Stimulated activated naive CD8-positive, alpha-beta T cell treated with anti-CD3 and anti-CD28 coated beads, Interleukin-15, amount 100 ng/mL, for 72 hours (primary cell): ENCODE data around the gene GHRL.
A peak's percentile ranks its signal among the peaks of the same experiment; 100 is the strongest.

Experiments used
- ATAC-seq: fragments of 150-1000 bp; cut with Tn5 transposase; 2 replicates; pipeline ENCODE4 v1.10.0; 2021; ENCODE audit warnings: mild to moderate bottlenecking, moderate library complexity
- DNase-seq, 2 donors: peaks; one replicate each; pipeline ENCODE4 v3.0.0; 2021 to 2022
- H3K27ac Mint-ChIP-seq, 2 donors: one replicate each; pipeline ENCODE4 v1.8.0; 2022; ENCODE audit warnings: mild to moderate bottlenecking in 2 of 2, mixed read lengths in 2 of 2, moderate library complexity in 2 of 2
- H3K27me3 Mint-ChIP-seq: one replicate; pipeline ENCODE4 v1.8.0; 2022; ENCODE audit warnings: mixed read lengths
- H3K4me1 Mint-ChIP-seq: one replicate; pipeline ENCODE4 v1.8.0; 2022; ENCODE audit warnings: mild to moderate bottlenecking, mixed read lengths
- H3K4me3 Mint-ChIP-seq, 2 donors: one replicate each; pipeline ENCODE4 v1.8.0; 2022; ENCODE audit warnings: mild to moderate bottlenecking in 2 of 2, mixed read lengths in 2 of 2, moderate library complexity in 1 of 2
- H3K9me3 Mint-ChIP-seq, 2 donors: one replicate each; pipeline ENCODE4 v1.8.0; 2022; ENCODE audit warnings: mixed read lengths in 2 of 2

GHRL gene

DNA sequence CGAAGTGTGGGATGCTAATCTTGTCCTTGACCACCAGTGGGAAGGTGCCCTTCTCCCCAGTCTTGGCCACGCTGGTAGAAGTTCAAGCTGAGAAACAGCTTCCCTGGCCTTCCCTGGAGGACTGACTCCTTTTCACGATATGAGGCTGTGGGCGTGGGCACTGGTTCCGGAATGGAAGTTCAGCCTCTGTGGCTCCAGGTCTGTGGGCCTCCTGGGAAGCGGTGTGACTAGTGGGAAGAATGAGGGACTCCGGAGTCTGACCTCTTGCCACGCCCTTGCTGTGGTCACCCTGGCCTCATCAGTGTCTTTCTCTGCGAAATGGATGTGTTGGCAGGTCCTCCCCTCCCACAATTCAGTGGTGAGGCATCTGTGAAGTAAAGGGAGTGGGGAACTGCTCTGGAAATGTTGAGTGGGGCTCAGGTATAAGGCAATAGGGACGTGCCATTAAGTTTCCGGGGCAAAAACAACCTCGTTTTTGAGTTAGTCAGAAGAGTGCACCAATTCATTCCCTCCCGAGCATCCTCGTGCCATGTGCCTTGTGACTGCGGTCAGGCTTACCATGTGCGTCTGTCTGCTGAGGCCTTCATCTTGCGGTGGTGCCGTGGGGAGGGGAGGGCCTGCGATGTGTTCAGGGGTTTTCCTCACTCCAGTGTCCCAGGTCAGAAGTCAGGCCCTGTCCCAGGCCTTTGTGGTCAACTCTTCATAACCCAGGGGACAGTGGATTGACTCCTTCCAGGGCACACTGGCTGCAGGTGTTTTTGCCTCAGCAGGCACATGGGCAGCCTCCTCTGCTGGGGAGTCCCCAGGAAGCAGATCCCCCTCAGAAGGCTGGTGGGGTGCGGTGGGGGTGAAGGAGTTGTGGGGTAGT is 40.0 kb upstream of the GHRL start:
- Mint-ChIP-seq H3K9me3 (no peaks in the 10 kb centered on the region), H3K4me3 (no peak overlapping the region), H3K27ac (peak overlapping the region in 1 of 2 donors; percentile 64), H3K4me1 (peaks cover 24% of the 10 kb centered on the region), H3K27me3 (peaks cover 29% of the 10 kb centered on the region)
- ATAC-seq: no peak
- DNase-seq: no peak

DNA sequence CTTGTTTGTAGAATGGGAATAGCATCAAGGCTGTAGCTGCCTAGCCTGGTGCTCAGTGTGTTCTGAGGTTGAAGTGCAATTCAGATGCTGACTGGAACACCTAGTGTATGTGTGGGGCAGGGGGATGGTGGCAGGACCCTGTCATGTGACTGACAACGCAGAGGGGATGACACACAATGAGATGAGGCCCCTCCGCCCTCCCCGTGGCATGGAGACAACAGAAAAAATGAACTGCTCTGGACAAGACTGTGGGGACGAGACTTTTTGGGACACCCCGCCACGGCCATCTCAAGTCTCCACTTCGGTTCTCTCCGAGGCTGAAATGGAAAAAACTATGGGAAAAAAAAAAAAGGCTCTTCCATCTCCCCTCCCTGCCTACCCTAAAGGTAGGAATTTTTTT is 38.6 kb upstream of the GHRL start:
- no peak overlapping the region for H3K4me3 Mint-ChIP-seq
- peaks cover 24% of the 10 kb centered on the region for H3K4me1 Mint-ChIP-seq
- no peak for ATAC-seq
- no peaks in the 10 kb centered on the region for H3K9me3 Mint-ChIP-seq
- H3K27me3 Mint-ChIP-seq: peaks cover 41% of the 10 kb centered on the region
- no peak overlapping the region for H3K27ac Mint-ChIP-seq
- DNase-seq: no peak

DNA sequence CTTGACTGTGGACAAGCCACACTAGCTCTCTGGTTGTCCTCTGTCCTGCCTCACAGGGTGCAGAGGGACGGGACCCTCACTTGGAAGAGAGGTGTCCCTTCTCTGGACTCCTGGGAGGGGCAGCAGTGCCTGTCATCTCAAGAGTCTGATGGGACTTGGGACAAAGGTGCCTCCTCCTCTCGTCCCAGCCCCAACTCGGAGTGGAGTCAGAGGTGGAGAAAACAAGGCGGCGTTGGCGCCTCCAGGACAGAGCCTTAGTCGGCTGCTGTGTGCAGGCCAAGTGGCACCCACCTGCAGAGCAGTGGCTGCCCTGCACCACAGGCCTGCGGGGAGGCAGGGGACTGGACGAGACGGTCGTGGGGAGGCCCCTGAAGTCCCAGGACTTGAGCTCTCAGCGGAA is 37.6 kb upstream of the GHRL start:
- no peaks in the 10 kb centered on the region for H3K9me3 Mint-ChIP-seq
- peaks cover 43% of the 10 kb centered on the region for H3K27me3 Mint-ChIP-seq
- H3K4me3 Mint-ChIP-seq: no peak overlapping the region
- peaks cover 24% of the 10 kb centered on the region for H3K4me1 Mint-ChIP-seq
- ATAC-seq (no peak), DNase-seq (no peak)
- H3K27ac Mint-ChIP-seq: no peak overlapping the region

DNA sequence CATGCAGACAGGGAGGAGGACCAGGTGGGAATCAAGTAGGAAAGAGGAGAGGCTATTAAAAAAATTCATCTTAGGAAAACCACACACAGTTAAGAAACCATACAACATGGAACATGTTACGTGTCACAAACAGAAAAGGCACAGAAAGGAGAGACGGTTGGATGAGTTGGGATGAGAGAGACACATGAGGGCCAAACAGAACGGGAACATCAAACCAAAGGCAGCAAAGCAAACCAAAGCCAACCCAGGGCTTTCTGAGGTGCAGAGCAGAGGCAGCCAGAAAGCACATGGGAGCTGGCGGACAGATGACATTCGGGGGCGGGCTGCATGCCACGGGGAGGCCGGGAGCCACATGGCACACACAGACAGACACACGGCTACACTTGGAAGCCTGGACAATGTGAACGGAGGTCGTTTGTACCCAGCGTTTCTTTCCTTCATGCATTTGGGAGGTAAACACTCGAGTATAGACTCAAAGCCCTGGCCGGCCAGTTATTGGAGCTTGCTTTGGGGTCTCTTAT is 36.8 kb upstream of the GHRL start:
- Mint-ChIP-seq H3K27ac (no peak overlapping the region), H3K4me1 (peaks cover 18% of the 10 kb centered on the region), H3K27me3 (peaks cover 43% of the 10 kb centered on the region), H3K9me3 (no peaks in the 10 kb centered on the region), H3K4me3 (no peak overlapping the region)
- DNase-seq: no peak
- ATAC-seq: no peak

DNA sequence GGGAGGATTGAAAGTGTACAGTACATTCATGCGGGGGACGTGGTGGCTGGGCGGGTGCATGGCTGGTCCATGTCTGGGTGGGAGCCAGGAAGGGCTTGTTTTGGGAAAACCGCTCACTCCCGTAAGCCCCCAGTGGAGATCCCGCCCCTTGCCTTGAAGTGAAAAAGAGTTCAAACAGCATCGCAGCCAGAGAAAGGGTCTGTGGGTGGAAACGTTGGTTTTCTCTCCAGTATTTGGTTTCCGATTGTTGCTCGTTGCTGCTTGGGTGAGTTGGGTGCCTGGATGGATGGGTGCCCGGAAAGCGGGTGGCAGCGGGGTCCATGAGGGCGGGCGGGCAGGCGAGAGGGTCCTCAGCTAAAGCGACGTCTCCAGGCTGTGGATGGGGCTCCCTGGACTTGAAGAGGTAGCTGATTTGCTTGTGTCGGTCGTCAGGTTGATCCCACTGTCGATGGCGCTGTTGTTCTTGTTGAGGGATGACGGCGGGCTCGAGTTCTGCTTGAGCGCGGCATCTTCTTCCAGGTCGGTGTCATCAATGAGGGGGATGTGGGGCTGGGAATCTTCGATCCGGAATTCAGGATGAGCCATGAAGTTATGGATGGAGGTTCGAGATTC is 35.8 kb upstream of the GHRL start:
- Mint-ChIP-seq H3K27ac (peak overlapping the region in 1 of 2 donors; percentile 51), H3K4me3 (no peak overlapping the region), H3K4me1 (peaks cover 16% of the 10 kb centered on the region), H3K9me3 (no peaks in the 10 kb centered on the region), H3K27me3 (peaks cover 43% of the 10 kb centered on the region)
- no peak for ATAC-seq
- no peak for DNase-seq

DNA sequence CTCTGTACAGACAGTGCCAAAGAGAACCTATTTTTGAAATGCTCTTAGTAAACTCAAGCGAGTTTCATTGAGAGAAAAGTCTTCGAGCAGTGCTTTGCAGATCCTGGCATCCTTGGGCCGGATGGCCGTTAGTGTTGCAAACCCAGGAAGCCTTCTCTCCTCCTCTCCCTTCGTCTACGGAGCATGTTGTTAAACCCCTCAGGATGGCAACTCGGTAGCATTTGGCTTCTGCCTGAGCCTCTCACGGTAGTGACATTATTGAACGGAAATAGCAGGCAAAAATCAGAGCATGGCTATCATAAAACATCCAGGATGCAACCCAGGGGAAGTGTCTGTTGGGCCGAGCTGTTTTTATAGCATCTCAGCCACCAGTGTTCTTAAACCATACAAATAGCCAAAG is 34.8 kb upstream of the GHRL start:
- Mint-ChIP-seq H3K4me1 (peaks cover 7% of the 10 kb centered on the region), H3K27ac (no peak overlapping the region), H3K9me3 (no peaks in the 10 kb centered on the region), H3K27me3 (peaks cover 43% of the 10 kb centered on the region), H3K4me3 (no peak overlapping the region)
- ATAC-seq (no peak), DNase-seq (no peak)

DNA sequence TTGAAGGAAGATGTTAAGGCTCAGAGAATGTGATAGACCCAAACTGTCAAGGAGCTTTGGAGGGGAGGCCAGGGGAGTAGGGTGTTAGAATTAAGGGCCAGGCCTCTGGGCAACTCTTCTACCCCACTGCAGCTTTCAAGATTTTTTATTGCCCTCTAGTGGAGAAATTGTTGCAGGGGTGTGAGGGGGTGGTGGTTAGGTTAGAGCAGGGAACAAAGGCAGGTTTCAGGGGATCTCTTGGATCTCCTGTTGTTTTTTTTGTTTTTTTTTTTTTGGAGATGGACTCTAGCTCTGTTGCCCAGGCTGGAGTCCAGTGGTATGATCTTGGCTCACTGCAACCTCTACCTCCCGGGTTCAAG is 29.6 kb upstream of the GHRL start:
- peaks cover 41% of the 10 kb centered on the region for H3K4me1 Mint-ChIP-seq
- H3K27me3 Mint-ChIP-seq: peaks cover 10% of the 10 kb centered on the region
- H3K9me3 Mint-ChIP-seq: no peaks in the 10 kb centered on the region
- H3K4me3 Mint-ChIP-seq: no peak overlapping the region
- DNase-seq: peak in 1 of 2 donors; percentile 30
- peak; percentile 19 for ATAC-seq
- H3K27ac Mint-ChIP-seq: peak overlapping the region in 1 of 2 donors; percentile 89

DNA sequence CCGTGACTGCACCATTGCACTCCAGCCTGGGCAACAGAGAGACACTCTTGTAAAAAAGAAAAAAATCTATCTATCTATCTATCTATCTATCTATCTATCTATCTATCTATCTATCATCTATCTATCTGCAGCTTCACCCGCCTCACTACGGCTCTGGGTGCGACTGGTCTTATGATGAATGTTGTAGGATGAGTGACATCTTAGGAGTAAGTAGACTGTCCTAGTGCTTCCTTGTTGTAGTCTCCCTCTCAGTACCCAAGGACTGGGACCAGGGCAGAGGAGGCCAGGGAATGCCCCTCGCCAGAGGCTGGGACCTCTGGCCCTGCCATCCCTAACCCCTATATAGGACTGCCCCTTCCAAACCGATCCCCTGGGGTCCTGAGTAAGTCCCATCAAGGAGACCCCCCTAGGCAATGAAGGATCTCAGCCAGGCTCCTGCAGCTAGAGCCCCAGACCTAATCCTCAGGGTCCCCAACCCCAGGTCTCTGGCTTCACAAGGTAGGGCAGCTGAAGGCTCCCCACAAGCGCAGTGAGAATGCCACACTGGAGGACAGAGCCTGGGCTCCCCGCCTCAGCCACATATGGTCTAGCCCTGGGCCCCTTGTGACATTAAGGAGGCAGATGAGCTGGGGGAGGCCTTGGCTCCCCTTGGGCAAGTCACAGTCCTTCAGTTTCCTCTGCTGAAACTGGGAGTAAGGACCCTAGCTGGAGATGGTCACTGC is 29.0 kb upstream of the GHRL start:
- ATAC-seq (no peak), DNase-seq (no peak)
- Mint-ChIP-seq H3K27ac (peak overlapping the region; percentile 42 to 89), H3K4me1 (peaks cover 41% of the 10 kb centered on the region), H3K9me3 (no peaks in the 10 kb centered on the region), H3K4me3 (peak overlapping the region; percentile 41 to 91), H3K27me3 (peaks cover 7% of the 10 kb centered on the region)

DNA sequence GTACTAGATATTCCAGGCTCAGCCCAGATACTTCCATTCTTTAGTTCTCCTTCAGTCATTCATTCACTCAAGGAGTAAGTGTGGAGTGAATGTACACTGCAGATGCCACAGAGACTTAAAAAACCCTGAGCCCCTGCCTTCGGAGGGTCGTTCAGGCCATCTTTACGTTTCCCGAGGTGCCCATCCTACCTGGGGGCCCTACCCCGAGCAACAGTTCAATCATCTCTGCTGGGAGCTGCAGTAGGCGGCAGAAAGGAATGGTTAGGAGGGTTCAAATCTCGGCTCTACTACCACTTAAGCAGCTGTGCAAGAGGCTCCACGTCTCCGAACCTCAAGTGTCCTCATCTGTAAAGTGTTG is 27.6 kb upstream of the GHRL start:
- no peak for ATAC-seq
- H3K27ac Mint-ChIP-seq: peak overlapping the region; percentile 97 to 98
- H3K4me1 Mint-ChIP-seq: peaks cover 41% of the 10 kb centered on the region
- DNase-seq: no peak
- H3K27me3 Mint-ChIP-seq: no peaks in the 10 kb centered on the region
- H3K4me3 Mint-ChIP-seq: peak overlapping the region; percentile 91
- no peaks in the 10 kb centered on the region for H3K9me3 Mint-ChIP-seq

DNA sequence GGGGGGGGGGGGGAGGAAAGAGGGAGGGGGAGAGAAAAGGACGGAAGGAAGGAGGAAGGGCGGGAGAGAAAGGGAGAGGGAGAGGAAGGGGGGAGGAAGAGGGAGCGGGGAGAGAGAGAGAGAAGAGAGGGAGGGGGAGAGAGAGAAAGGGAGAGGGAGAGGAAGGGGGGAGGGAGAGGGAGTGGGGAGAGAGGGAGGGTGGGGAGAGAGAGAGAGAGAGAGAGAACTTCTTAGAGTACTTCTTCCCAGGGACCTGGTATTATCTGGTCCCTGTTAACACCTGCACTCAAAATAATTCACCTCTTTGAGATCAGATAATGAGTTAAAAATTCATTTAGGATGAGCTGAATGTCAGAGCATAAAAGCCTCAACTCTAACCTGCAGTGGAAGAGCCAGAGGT is 27.1 kb upstream of the GHRL start:
- peak overlapping the region; percentile 97 to 98 for H3K27ac Mint-ChIP-seq
- H3K4me1 Mint-ChIP-seq: peaks cover 41% of the 10 kb centered on the region
- DNase-seq (no peak), ATAC-seq (no peak)
- H3K9me3 Mint-ChIP-seq: no peaks in the 10 kb centered on the region
- H3K4me3 Mint-ChIP-seq: peak overlapping the region; percentile 91
- H3K27me3 Mint-ChIP-seq: no peaks in the 10 kb centered on the region

DNA sequence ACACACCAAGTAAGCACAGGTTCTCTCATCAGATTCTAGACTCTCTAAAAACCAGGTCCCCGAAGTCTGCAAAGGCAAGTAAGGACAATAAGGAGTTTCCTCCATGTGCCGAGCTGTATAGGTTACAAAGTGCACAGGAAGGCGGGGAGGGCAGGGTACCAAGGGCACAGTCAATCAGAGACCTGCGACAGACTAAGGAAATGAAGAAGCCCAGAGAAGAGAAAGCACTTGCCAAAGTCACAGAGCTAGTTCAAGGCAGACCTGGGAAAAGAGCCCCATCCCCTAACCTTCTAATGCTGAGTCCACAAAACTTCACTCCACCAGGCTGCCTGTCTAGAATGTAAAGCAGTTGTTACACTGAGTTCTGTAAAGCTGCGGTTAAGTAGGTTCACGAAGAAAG is 26.5 kb upstream of the GHRL start:
- H3K4me3 Mint-ChIP-seq: peak overlapping the region; percentile 91
- H3K9me3 Mint-ChIP-seq: no peaks in the 10 kb centered on the region
- H3K27ac Mint-ChIP-seq: peak overlapping the region in 1 of 2 donors; percentile 89
- DNase-seq: no peak
- H3K27me3 Mint-ChIP-seq: no peaks in the 10 kb centered on the region
- peaks cover 41% of the 10 kb centered on the region for H3K4me1 Mint-ChIP-seq
- no peak for ATAC-seq

DNA sequence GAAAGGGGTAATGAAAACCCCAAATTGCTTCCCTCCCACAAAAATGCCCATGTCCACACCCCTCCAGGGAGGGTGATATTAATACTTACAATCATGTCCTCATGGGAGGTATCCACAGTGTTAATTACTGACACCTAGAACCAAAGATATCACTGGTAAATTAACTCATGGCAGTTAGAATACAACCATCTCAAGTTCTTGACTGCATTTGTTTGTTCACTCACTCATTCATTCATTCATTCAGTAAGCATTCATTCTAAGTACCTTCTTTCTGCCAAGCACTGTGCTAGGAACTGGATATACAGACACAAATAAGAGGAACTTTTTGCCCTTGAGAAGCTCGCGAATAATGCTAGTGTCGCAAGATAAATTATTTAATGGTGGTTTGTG is 25.2 kb upstream of the GHRL start:
- Mint-ChIP-seq H3K27me3 (no peaks in the 10 kb centered on the region), H3K4me1 (peaks cover 41% of the 10 kb centered on the region), H3K27ac (no peak overlapping the region), H3K9me3 (no peaks in the 10 kb centered on the region), H3K4me3 (no peak overlapping the region)
- DNase-seq (no peak), ATAC-seq (no peak)

DNA sequence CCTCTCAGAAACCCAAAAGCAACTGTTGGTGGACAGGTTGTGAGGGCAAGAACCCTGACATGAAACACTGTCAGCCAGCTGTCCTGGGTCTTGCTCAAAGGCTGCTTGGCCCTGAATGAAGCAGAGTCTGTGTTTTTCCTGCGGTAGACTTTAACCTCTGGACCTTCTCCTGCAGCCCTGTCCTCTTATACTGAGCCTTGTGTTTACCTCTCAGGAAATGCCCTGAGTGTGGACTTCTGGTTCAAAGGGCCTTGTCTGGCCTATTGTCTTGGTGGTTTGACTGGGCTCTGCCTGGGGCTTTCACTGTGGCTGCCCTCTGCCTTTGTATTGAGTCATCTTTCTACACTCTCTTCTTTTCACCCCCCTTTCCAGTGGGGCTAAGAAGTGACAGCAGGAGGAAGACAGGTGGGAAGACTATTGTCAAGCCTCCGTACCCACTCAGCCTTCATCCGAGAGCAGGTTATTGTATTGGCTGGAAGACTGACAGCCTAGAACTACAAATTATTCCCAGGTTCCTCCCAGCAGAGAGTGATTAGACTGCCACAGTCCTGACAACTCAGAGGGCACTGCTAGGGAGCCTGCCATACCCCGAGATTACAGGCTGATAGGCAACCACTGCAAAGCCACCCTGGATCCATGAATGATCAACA is 24.7 kb upstream of the GHRL start:
- Mint-ChIP-seq H3K27me3 (no peaks in the 10 kb centered on the region), H3K9me3 (no peaks in the 10 kb centered on the region), H3K4me3 (no peak overlapping the region), H3K4me1 (peaks cover 41% of the 10 kb centered on the region), H3K27ac (peak overlapping the region in 1 of 2 donors; percentile 24)
- no peak for DNase-seq
- ATAC-seq: no peak

DNA sequence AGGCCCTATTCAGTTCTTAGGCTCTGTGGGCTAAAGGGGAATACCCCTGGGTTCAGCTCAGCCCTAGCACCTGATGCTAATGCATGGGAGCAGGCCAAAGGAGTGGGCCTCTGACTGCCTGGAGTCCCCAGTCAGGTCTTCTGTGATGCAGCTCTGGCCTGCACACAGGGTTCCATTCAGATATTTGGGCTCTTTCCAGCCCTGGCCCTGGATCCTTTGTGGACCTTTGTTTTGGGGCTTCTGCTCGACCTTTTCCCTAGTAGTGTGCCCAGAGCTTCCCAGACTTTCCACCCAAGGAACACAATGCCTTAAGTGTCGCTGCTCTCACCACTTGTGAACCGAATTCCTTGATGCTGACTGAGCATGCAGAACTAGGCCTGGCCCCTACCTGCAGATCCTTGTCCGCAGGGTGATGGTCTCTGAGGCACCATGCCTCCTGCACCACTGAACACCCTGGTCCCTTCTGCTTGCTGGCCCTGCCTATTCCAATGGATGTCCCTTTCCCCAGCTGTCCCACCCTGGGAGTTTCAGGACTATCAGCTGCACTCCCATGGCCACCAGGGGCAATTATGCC is 23.1 kb upstream of the GHRL start:
- ATAC-seq (no peak), DNase-seq (no peak)
- H3K27me3 Mint-ChIP-seq: no peaks in the 10 kb centered on the region
- no peaks in the 10 kb centered on the region for H3K9me3 Mint-ChIP-seq
- H3K27ac Mint-ChIP-seq: peak overlapping the region in 1 of 2 donors; percentile 54
- H3K4me1 Mint-ChIP-seq: peaks cover 28% of the 10 kb centered on the region
- no peak overlapping the region for H3K4me3 Mint-ChIP-seq

DNA sequence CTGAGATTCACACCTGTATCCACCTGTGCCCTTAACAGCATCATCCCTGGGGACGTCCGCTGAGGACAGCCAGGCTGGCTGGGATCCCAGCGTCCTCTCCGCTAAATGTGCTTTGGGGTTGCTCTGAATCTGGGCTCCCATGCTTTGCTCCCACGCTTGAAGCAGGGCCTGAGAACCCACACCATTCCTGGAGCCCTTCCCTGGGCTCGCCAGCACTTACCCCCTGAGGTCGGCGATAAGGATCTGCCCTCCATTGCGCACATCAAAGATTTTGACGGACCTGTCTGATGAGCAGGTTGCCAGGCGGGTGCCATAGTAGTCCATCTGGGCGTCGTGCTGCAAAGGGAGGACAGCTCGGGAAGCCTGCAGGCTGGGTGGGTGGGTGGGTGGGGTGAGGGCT is 22.4 kb upstream of the GHRL start:
- ATAC-seq (no peak), DNase-seq (no peak)
- no peaks in the 10 kb centered on the region for H3K9me3 Mint-ChIP-seq
- no peaks in the 10 kb centered on the region for H3K27me3 Mint-ChIP-seq
- no peak overlapping the region for H3K27ac Mint-ChIP-seq
- no peak overlapping the region for H3K4me3 Mint-ChIP-seq
- peaks cover 26% of the 10 kb centered on the region for H3K4me1 Mint-ChIP-seq
